ENCODE data around the gene NCKAP5. TPM values are rescaled to one million over a fixed set of nuclear protein-coding genes. Genes with fewer than 3 reads are reported as not detected.

NCKAP5 gene
- polyA plus RNA-seq, 2 of the 4 experiments (the other 2 are of a cell fraction): 3.0 to 4.1 TPM

DNA sequence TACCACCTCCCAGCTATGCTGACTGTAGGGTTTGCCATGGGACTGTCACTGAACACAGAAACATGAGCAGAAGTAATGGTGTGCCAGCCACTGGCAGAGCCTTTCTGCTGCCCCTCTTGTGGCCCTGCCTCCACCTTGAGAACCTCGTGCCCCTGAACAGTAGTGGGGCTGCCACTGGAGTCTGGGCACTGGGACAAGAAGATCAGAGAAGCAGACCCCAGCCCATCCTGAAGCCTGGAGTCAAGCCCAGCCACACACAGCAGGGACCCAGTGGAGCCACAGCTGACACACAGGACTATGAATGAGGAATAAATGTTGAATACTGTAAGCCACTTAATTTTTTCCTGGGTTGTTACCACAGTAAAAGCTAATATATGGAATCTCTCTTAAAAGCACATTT lies 159.6 kb downstream of the NCKAP5 start:
- FAIRE-seq: no peak
- 18% methylated on average over 1 of the region's 1 CpG for WGBS (ENCODE audit: missing lambda C conversion rate)

DNA sequence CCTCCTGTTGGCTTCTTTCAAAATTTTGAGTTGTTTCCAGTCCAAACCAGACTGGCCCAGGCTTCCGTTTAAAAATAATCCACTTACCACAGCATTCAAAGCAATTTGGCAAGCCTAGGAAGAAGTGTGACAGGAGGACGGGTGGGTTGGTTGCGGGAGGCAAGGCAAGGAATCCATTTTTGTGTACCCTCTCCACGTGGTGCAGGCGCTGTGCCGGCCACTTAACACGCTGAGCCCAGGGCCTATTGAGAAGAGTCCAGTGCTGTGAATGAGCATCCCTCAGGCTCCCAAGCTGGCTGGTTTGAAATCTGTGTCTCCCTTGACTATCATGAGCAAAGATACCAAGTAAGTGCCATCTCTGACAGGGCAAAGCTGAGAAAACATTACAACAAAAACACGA lies 160.9 kb downstream of the NCKAP5 start:
- H3K4me2 ChIP-seq: no peak overlapping the region
- CTCF ChIA-PET: interaction anchor here (1.7 kb wide), 1 partner anchor 153 kb away, joined by 6 read pairs; no protein-coding TSS in a partner anchor
- DNase-seq (ENCODE audit: low read depth in 1 of 2, low spot score in 1 of 2): no peak
- POLR2A ChIA-PET: no interaction called here
- WGBS (ENCODE audit: missing lambda C conversion rate): 81% methylated on average over 8 of the region's 8 CpGs
- H3K4me3 ChIP-seq: no peak overlapping the region
- ATAC-seq: no peak
- peaks cover 25% of the 10 kb centered on the region for H3K4me1 ChIP-seq
- H3K9me3 ChIP-seq: 0 out of 3 replicates have a peak, but pooled peaks cover 4% of the 10 kb centered on the region
- FAIRE-seq: no peak
- H3K27ac ChIP-seq: peak overlapping the region in 1 of 2 experiments; percentile 13; a peak in 1 of 6 replicates
- TF ChIP-seq ZSCAN20 (CRISPR knock-in tag; IDR thresholded peaks at IDR 0.05) (no peak), EP300 (IDR thresholded peaks at IDR 0.05) (no peak), CBX2 (IDR thresholded peaks at IDR 0.05; ENCODE audit: borderline replicate concordance, low read depth) (no peak), USF2 (IDR thresholded peaks at IDR 0.05) (no peak)

More for the DNA sequence above, 159.6 kb downstream of the NCKAP5 start:
- H3K27ac ChIP-seq: peak overlapping the region in 1 of 2 experiments; percentile 32; a peak in 1 of 6 replicates
- DNase-seq (ENCODE audit: low read depth in 1 of 2, low spot score in 1 of 2) (no peak), ATAC-seq (no peak)
- TF ChIP-seq MAFK (IDR thresholded peaks at IDR 0.05; ENCODE audit: partially characterized antibody) (no peak), RARB (CRISPR knock-in tag; IDR thresholded peaks at IDR 0.05) (no peak)
- no peak overlapping the region for H3K4me3 ChIP-seq
- ChIA-PET POLR2A (no interaction called here), CTCF (interaction anchor here (1.7 kb wide), 1 partner anchor 152 kb away, joined by 6 read pairs; no protein-coding TSS in a partner anchor)
- peaks cover 38% of the 10 kb centered on the region for H3K4me1 ChIP-seq
- no peaks in the 10 kb centered on the region for H3K9me3 ChIP-seq
- peak overlapping the region; percentile 21; the same call in 2 of the 3 replicates for H3K4me2 ChIP-seq

GRCh38 chr2:133405252-133405651 lies 163.0 kb downstream of the NCKAP5 start:
- CTCF ChIA-PET: no interaction called here
- H3K4me2 ChIP-seq: no peak overlapping the region
- H3K27ac ChIP-seq: no peak overlapping the region
- TF ChIP-seq, protein P1, sequence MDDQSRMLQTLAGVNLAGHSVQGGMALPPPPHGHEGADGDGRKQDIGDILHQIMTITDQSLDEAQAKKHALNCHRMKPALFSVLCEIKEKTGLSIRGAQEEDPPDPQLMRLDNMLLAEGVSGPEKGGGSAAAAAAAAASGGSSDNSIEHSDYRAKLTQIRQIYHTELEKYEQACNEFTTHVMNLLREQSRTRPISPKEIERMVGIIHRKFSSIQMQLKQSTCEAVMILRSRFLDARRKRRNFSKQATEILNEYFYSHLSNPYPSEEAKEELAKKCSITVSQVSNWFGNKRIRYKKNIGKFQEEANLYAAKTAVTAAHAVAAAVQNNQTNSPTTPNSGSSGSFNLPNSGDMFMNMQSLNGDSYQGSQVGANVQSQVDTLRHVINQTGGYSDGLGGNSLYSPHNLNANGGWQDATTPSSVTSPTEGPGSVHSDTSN (IDR thresholded peaks at IDR 0.05): no peak
- TF ChIP-seq POLR2AphosphoS2 (conservative IDR thresholded peaks at IDR 0.05; ENCODE audit: low read length): no peak
- TF ChIP-seq HOXB13 (CRISPR knock-in tag; IDR thresholded peaks at IDR 0.05; ENCODE audit: low read depth): no peak
- no peak for TF ChIP-seq KDM1A (IDR thresholded peaks at IDR 0.05; ENCODE audit: low read depth)
- TF ChIP-seq ESRRA (IDR thresholded peaks at IDR 0.05; ENCODE audit: borderline replicate concordance, low read length): no peak
- TF ChIP-seq HES2 (IDR thresholded peaks at IDR 0.05): no peak
- TF ChIP-seq ZSCAN20 (CRISPR knock-in tag; IDR thresholded peaks at IDR 0.05): no peak
- no peak for TF ChIP-seq SMC3 (IDR thresholded peaks at IDR 0.05)
- TF ChIP-seq HDAC2 (IDR thresholded peaks at IDR 0.05): no peak
- no peak for TF ChIP-seq HOXA7 (CRISPR knock-in tag; IDR thresholded peaks at IDR 0.05)
- no peak for TF ChIP-seq PHF8 (IDR thresholded peaks at IDR 0.05; ENCODE audit: borderline replicate concordance, low read depth)
- no peak for TF ChIP-seq POLR2A (IDR thresholded peaks at IDR 0.05; ENCODE audit: low read length)
- no peak for TF ChIP-seq GATA3 (IDR thresholded peaks at IDR 0.05; ENCODE audit: borderline replicate concordance)
- no peak for TF ChIP-seq NFE2L2 (conservative IDR thresholded peaks at IDR 0.05; ENCODE audit: low read length)
- no peak for TF ChIP-seq FOSL2 (IDR thresholded peaks at IDR 0.05)
- TF ChIP-seq FOSL2 (CRISPR knock-in tag; IDR thresholded peaks at IDR 0.05): no peak
- TF ChIP-seq EHMT2 (IDR thresholded peaks at IDR 0.05; ENCODE audit: low read depth): no peak
- TF ChIP-seq, protein P2, sequence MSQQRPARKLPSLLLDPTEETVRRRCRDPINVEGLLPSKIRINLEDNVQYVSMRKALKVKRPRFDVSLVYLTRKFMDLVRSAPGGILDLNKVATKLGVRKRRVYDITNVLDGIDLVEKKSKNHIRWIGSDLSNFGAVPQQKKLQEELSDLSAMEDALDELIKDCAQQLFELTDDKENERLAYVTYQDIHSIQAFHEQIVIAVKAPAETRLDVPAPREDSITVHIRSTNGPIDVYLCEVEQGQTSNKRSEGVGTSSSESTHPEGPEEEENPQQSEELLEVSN (IDR thresholded peaks at IDR 0.05; ENCODE audit: borderline replicate concordance, low read depth): no peak
- TF ChIP-seq MYC (IDR thresholded peaks at IDR 0.05; ENCODE audit: borderline replicate concordance, low read length): no peak
- no peak for TF ChIP-seq BCL3 (IDR thresholded peaks at IDR 0.05)
- DNase-seq (ENCODE audit: low read depth in 1 of 2, low spot score in 1 of 2) (no peak), FAIRE-seq (no peak), ATAC-seq (no peak)
- peaks cover 18% of the 10 kb centered on the region for H3K4me1 ChIP-seq
- no peak overlapping the region for H3K4me3 ChIP-seq
- POLR2A ChIA-PET: no interaction called here
- H3K9me3 ChIP-seq: 0 out of 3 replicates have a peak, but pooled peaks cover 4% of the 10 kb centered on the region
- WGBS (ENCODE audit: missing lambda C conversion rate): 75% methylated on average over 4 of the region's 4 CpGs

Data from A549 (cell line).